Measurements from ENCODE around the gene CYLD.

Gene CYLD

DNA sequence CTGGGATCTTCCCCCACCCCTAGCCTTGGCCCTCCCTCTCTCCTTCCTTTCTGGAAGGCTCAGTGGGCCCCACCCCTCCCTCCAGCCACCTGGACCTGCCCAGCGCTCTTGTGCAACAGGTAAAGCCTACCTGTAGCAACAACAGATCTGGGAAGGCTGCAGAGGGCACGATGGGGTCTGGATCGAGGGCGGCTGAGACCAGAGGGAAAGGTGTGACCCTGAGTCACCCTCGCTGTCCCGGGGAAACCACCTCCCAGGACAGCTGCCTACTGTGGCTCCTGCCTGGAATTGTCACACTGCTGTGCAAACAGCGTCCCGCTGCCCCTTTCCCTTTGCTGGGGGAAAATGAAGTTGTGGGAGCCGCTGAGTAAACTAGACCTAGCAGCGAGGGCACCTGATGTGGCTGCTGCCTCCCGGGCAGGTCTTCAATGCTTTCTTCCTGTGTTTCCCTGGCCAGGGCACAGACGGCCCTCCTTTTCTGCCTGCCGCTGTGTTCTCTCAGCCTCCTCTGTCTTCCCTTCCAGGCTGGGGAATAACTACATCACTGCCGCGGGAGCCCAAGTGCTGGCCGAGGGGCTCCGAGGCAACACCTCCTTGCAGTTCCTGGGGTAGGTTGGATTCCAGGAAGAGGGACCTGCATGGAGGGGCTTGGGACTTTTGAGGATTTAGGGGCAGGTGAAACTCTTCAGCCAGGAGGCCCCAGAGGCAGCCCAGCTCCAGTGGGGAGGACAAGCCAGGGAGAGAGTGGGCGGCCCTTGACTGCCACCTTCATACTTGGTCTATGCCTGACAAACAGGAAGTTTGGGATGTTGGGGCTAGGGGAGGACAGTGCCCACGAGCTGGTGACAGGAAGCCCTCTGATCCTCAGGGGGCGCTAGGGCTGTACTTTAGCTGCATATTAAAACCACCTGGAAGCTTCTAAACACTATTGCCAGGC lies 22.2 kb upstream of the CYLD start:
- no peak overlapping the region for H3K4me3 ChIP-seq (ENCODE audit: severe bottlenecking)
- no peaks in the 10 kb centered on the region for H3K27me3 ChIP-seq (ENCODE audit: insufficient read depth, poor library complexity, severe bottlenecking)
- no peak for DNase-seq (ENCODE audit: low spot score)
- no peaks in the 10 kb centered on the region for H3K9me3 ChIP-seq (ENCODE audit: severe bottlenecking)
- ATAC-seq (ENCODE audit: low read depth) = peak; percentile 72
- no peaks in the 10 kb centered on the region for H3K36me3 ChIP-seq (ENCODE audit: low read depth)
- TF ChIP-seq, protein P1, sequence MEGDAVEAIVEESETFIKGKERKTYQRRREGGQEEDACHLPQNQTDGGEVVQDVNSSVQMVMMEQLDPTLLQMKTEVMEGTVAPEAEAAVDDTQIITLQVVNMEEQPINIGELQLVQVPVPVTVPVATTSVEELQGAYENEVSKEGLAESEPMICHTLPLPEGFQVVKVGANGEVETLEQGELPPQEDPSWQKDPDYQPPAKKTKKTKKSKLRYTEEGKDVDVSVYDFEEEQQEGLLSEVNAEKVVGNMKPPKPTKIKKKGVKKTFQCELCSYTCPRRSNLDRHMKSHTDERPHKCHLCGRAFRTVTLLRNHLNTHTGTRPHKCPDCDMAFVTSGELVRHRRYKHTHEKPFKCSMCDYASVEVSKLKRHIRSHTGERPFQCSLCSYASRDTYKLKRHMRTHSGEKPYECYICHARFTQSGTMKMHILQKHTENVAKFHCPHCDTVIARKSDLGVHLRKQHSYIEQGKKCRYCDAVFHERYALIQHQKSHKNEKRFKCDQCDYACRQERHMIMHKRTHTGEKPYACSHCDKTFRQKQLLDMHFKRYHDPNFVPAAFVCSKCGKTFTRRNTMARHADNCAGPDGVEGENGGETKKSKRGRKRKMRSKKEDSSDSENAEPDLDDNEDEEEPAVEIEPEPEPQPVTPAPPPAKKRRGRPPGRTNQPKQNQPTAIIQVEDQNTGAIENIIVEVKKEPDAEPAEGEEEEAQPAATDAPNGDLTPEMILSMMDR (IDR thresholded peaks at IDR 0.05; ENCODE audit: poor library complexity, severe bottlenecking) = no peak
- H3K27ac ChIP-seq (ENCODE audit: poor library complexity, severe bottlenecking) = no peak overlapping the region
- H3K4me1 ChIP-seq (ENCODE audit: insufficient read depth, poor library complexity, severe bottlenecking) = peaks cover 9% of the 10 kb centered on the region

- Histone ChIP-seq H3K4me3 (ENCODE audit: severe bottlenecking) (no peak overlapping the region), H3K27ac (ENCODE audit: poor library complexity, severe bottlenecking) (no peak overlapping the region), H3K27me3 (ENCODE audit: insufficient read depth, poor library complexity, severe bottlenecking) (no peaks in the 10 kb centered on the region), H3K9me3 (ENCODE audit: severe bottlenecking) (no peaks in the 10 kb centered on the region), H3K4me1 (ENCODE audit: insufficient read depth, poor library complexity, severe bottlenecking) (peaks cover 9% of the 10 kb centered on the region), H3K36me3 (ENCODE audit: low read depth) (no peaks in the 10 kb centered on the region)
- peak; percentile 68 for ATAC-seq (ENCODE audit: low read depth)
- TF ChIP-seq, protein P1 (IDR thresholded peaks at IDR 0.05; ENCODE audit: poor library complexity, severe bottlenecking) = no peak
- no peak for DNase-seq (ENCODE audit: low spot score)
These were observed 20.1 kb upstream of the CYLD start for GRCh38 chr16:50721549-50722404.

DNA sequence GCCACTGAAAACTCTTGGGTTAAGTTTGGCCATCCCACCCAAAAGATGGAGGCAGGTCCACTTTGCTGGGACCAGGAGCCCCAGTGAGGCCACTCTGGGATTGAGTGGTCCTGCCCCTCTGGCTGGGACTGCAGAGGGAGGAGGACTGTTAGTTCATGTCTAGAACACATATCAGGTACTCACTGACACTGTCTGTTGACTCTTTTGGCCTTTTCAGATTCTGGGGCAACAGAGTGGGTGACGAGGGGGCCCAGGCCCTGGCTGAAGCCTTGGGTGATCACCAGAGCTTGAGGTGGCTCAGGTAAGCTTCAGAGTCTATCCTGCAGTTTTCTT lies 19.5 kb upstream of the CYLD start:
- H3K9me3 ChIP-seq (ENCODE audit: severe bottlenecking) = no peaks in the 10 kb centered on the region
- H3K27me3 ChIP-seq (ENCODE audit: insufficient read depth, poor library complexity, severe bottlenecking) = no peaks in the 10 kb centered on the region
- H3K27ac ChIP-seq (ENCODE audit: poor library complexity, severe bottlenecking) = no peak overlapping the region
- H3K4me3 ChIP-seq (ENCODE audit: severe bottlenecking) = no peak overlapping the region
- DNase-seq (ENCODE audit: low spot score) (no peak), ATAC-seq (ENCODE audit: low read depth) (no peak)
- TF ChIP-seq, protein P1 (IDR thresholded peaks at IDR 0.05; ENCODE audit: poor library complexity, severe bottlenecking) = no peak
- H3K4me1 ChIP-seq (ENCODE audit: insufficient read depth, poor library complexity, severe bottlenecking) = peaks cover 9% of the 10 kb centered on the region
- H3K36me3 ChIP-seq (ENCODE audit: low read depth) = no peaks in the 10 kb centered on the region

DNA sequence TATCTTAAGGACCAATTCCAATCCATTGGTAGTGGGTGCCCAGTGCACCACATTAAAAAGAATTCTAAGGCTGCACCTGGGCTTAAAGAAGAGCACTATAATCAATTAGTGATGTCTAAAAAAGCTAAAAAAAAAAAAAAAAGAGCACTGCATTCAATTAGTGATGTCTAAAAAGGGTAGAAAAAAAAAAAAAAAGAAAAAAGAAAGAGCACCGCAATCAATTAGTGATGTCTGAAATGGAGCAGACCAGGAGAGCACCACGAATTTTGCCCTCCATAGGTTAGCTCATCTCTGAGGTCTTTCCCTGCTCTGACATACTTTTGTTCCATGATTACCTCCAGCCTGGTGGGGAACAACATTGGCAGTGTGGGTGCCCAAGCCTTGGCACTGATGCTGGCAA lies 18.9 kb upstream of the CYLD start:
- ATAC-seq (ENCODE audit: low read depth) (no peak), DNase-seq (ENCODE audit: low spot score) (no peak)

More for the DNA sequence above, 18.9 kb upstream of the CYLD start:
- H3K9me3 ChIP-seq (ENCODE audit: severe bottlenecking) = no peaks in the 10 kb centered on the region
- peaks cover 9% of the 10 kb centered on the region for H3K4me1 ChIP-seq (ENCODE audit: insufficient read depth, poor library complexity, severe bottlenecking)
- H3K27me3 ChIP-seq (ENCODE audit: insufficient read depth, poor library complexity, severe bottlenecking) = no peaks in the 10 kb centered on the region
- H3K36me3 ChIP-seq (ENCODE audit: low read depth) = no peaks in the 10 kb centered on the region
- no peak overlapping the region for H3K4me3 ChIP-seq (ENCODE audit: severe bottlenecking)
- no peak overlapping the region for H3K27ac ChIP-seq (ENCODE audit: poor library complexity, severe bottlenecking)
- TF ChIP-seq, protein P1 (IDR thresholded peaks at IDR 0.05; ENCODE audit: poor library complexity, severe bottlenecking) = no peak

Measured in RWPE2 (cell line).